Lower lobe of right lung (tissue), 2 donors: ENCODE results near the gene CDH22. TPM values are rescaled to one million over a fixed set of nuclear protein-coding genes. Genes with fewer than 3 reads are reported as not detected.

Experiments
- ATAC-seq, 2 donors: fragments of 200-7000 bp; cut with Tn5 transposase; one replicate each; pipeline ENCODE4 v1.9.1; 2020 to 2022; ENCODE audit warnings: mild to moderate bottlenecking in 2 of 2, moderate library complexity in 2 of 2
- DNase-seq: peaks from one replicate; pipeline ENCODE4 v3.0.0-alpha.2; 2020
- H3K27ac ChIP-seq: fragments of 200-600 bp; one replicate; pipeline ENCODE4 v1.8.0; 2022
- H3K27me3 ChIP-seq: fragments of 200-600 bp; one replicate; pipeline ENCODE4 v1.8.0; 2022; ENCODE audit warnings: low read depth
- H3K36me3 ChIP-seq: fragments of 200-600 bp; one replicate; pipeline ENCODE4 v1.8.0; 2022; ENCODE audit warnings: mild to moderate bottlenecking
- H3K4me1 ChIP-seq: fragments of 200-600 bp; one replicate; pipeline ENCODE4 v1.8.0; 2022
- H3K4me3 ChIP-seq: fragments of 200-600 bp; one replicate; pipeline ENCODE4 v1.8.0; 2022; ENCODE audit warnings: mild to moderate bottlenecking
- H3K9me3 ChIP-seq: fragments of 200-600 bp; one replicate; pipeline ENCODE4 v1.8.0; 2022
- CTCF ChIP-seq: fragments of 200-600 bp; IDR thresholded peaks from one replicate; pipeline ENCODE4 v1.8.0; 2022; ENCODE audit warnings: antibody characterized with exemption, mild to moderate bottlenecking
- intact Hi-C: fragments of 100-400 bp; cut with DNase I; formaldehyde crosslinking; loops from one replicate; pipeline ENCODE4 v1.11.0; 2022
- total RNA-seq: library from RNA; stranded (reverse); fragmentation: NEBNext Ultra II Directional; extraction: Animal tissue kit (Norgen Biotek cat#: 25700); gene quantifications from one replicate; pipeline ENCODE4 v1.2.1, GENCODE V29; 2021
- donor health status: DM: no; HTN: yes; CAD: no; lungs with severe emphysema.

Gene CDH22
- total RNA-seq, 1 donor from 2014 or later = 0.35 TPM

- no peak for TF ChIP-seq CTCF
- intact Hi-C loops = no loop called here
- Histone ChIP-seq H3K4me1 (no peaks in the 10 kb centered on the region), H3K9me3 (no peaks in the 10 kb centered on the region), H3K4me3 (no peak overlapping the region), H3K36me3 (no peaks in the 10 kb centered on the region), H3K27me3 (peaks cover 17% of the 10 kb centered on the region), H3K27ac (no peak overlapping the region)
- DNase-seq (no peak), ATAC-seq (no peak)
These were observed 71.1 kb downstream of the CDH22 start for GRCh38 chr20:46237227-46237626.

- TF ChIP-seq CTCF = no peak
- H3K27ac ChIP-seq = no peak overlapping the region
- H3K9me3 ChIP-seq = no peaks in the 10 kb centered on the region
- no peak overlapping the region for H3K4me3 ChIP-seq
- H3K36me3 ChIP-seq = no peaks in the 10 kb centered on the region
- no peak for DNase-seq
- intact Hi-C loops = no loop called here
- no peaks in the 10 kb centered on the region for H3K4me1 ChIP-seq
- H3K27me3 ChIP-seq = peaks cover 16% of the 10 kb centered on the region
- no peak for ATAC-seq
These were observed 73.2 kb downstream of the CDH22 start for GRCh38 chr20:46235077-46235476.

- intact Hi-C loops = no loop called here
These were observed 74.6 kb downstream of the CDH22 start for GRCh38 chr20:46233701-46234100.

GRCh38 chr20:46232539-46232938 is 75.8 kb downstream of the CDH22 start:
- TF ChIP-seq CTCF = no peak
- H3K4me3 ChIP-seq = no peak overlapping the region
- peaks cover 30% of the 10 kb centered on the region for H3K27me3 ChIP-seq
- no peaks in the 10 kb centered on the region for H3K36me3 ChIP-seq
- intact Hi-C loops = no loop called here
- ATAC-seq (no peak), DNase-seq (no peak)
- H3K9me3 ChIP-seq = no peaks in the 10 kb centered on the region
- H3K4me1 ChIP-seq = no peaks in the 10 kb centered on the region
- H3K27ac ChIP-seq = no peak overlapping the region

More at GRCh38 chr20:46233701-46234100, 74.6 kb downstream of the CDH22 start:
- H3K27ac ChIP-seq = no peak overlapping the region
- peaks cover 19% of the 10 kb centered on the region for H3K27me3 ChIP-seq
- no peaks in the 10 kb centered on the region for H3K4me1 ChIP-seq
- no peak for TF ChIP-seq CTCF
- no peak for DNase-seq
- ATAC-seq = no peak
- no peak overlapping the region for H3K4me3 ChIP-seq
- H3K9me3 ChIP-seq = no peaks in the 10 kb centered on the region
- H3K36me3 ChIP-seq = no peaks in the 10 kb centered on the region

DNA sequence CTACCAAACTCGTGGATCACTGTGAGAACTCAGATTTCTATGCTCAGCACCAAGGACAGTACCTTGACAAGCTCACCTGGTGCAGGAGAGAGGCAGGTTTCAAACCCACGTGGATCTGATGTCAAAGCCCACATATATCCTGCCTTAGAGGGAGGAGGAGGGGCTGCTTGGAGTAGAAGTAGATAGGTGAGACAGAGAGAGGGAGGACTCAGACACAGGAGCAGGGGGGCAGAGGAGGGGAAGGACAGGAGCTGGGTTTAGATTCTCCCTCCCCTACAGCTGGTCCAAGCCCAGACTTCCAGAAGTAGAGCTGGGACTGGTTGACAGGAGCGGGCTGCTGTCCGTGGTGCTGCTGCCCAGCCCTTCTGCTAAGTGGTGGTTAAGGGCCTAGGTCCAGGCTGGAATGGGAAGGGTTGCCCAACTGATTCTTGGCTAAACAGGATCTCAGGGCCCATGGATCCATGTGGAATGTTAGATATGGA is 77.5 kb downstream of the CDH22 start:
- no peak for TF ChIP-seq CTCF
- ATAC-seq = no peak
- H3K4me3 ChIP-seq = no peak overlapping the region
- intact Hi-C loops = no loop called here
- DNase-seq = no peak
- no peak overlapping the region for H3K27ac ChIP-seq
- no peaks in the 10 kb centered on the region for H3K9me3 ChIP-seq
- no peaks in the 10 kb centered on the region for H3K36me3 ChIP-seq
- no peaks in the 10 kb centered on the region for H3K4me1 ChIP-seq
- peaks cover 34% of the 10 kb centered on the region for H3K27me3 ChIP-seq

- H3K27ac ChIP-seq = no peak overlapping the region
- intact Hi-C loops = no loop called here
- H3K36me3 ChIP-seq = no peaks in the 10 kb centered on the region
- H3K4me3 ChIP-seq = no peak overlapping the region
- DNase-seq = no peak
- H3K9me3 ChIP-seq = no peaks in the 10 kb centered on the region
- H3K27me3 ChIP-seq = peaks cover 38% of the 10 kb centered on the region
- H3K4me1 ChIP-seq = no peaks in the 10 kb centered on the region
- no peak for TF ChIP-seq CTCF
- ATAC-seq = no peak
These were observed 78.2 kb downstream of the CDH22 start for GRCh38 chr20:46230106-46230491.
